Measurements from ENCODE around the gene MSN. TPM values are rescaled to one million over a fixed set of nuclear protein-coding genes. Genes with fewer than 3 reads are reported as not detected.
"Not testable (repeated sequence)": the region's sequence is repeated elsewhere in the genome, so short reads cannot be mapped to it uniquely, and the experiment has no call there.

MSN gene
- total RNA-seq (2014; rRNA removed; shearing (Covaris generic)), result 247 and 249 TPM in 2 replicates

DNA sequence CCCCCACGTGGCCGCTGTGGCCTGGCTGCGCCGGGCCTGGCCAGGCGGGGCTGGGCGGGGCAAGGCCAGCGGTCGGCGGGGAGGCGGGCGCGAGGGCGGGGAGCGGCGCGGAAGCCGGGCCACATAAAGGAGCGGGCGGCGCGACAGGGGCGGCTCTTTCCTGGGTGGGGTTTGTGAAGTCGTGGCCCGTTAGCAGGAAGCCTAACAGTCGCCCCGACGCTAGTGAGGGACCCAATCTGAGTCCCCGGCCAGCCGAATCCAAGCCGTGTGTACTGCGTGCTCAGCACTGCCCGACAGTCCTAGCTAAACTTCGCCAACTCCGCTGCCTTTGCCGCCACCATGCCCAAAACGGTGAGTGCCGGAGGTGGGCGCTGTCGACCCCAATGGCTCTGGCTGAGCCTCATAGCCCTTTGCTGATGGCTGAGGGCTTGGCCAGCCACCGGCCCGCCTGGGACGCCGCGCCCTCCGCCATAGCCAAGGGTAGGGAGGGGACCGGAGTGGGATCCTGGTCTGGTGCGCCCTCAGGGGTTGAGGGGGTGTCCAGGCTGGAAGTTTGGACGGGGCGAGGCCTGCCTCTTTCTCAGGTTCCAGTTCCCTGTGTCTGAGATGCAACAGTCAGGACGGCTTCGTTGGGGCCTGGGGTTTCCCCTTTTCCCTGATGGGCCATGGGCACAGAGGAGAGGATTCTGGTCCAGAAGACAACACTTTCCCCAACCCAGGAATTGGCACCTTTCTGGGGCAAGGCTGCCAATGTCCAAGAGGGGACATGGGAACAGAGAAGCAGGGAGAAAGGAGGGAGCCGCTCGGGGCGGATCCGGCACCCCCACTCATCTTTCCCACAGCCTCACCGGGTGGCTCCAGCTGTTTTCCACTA, at the start of gene MSN:
Gene MSN (plus strand): TSS at position 152 of the 874 bp plus-strand sequence. CDS start 188 bp downstream, at position 340.
- Histone ChIP-seq H3K4me3 (peak within 1 kb of the TSS; percentile 73), H3K36me3 (peaks cover 5% of the 10 kb centered on the region; the same call in 1 of the 2 replicates), H3K27ac (peak within 1 kb of the TSS; percentile 98), H3K4me1 (no peaks in the 10 kb centered on the region), H3K9me3 (replicated peaks) (no peaks in the 10 kb centered on the region), H3K27me3 (no peaks in the 10 kb centered on the region)
- peak; percentile 72 to 79 for DNase-seq

DNA sequence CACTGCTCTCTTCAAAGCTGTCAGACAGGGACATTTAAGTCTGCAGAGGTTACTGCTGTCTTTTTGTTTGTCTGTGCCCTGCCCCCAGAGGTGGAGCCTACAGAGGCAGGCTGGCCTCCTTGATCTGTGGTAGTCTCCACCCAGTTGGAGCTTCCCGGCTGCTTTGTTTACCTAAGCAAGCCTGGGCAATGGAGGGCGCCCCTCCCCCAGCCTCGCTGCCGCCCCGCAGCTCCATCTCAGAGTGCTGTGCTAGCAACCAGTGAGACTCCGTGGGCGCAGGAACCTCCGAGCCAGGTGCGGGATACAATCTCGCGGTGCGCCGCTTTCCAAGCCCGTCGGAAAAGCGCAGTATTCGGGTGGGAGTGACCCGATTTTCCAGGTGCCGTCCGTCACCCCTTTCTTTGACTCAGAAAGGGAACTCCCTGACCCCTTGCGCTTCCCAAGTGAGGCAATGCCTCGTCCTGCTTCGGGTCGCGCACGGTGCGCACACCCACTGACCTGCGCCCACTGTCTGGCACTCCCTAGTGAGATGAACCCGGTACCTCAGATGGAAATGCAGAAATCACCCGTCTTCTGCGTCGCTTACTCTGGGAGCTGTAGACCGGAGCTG, 47.3 kb upstream of the MSN start:
- H3K4me1 ChIP-seq; H3K27ac ChIP-seq; DNase-seq; H3K9me3 ChIP-seq (replicated peaks); H3K27me3 ChIP-seq; H3K36me3 ChIP-seq; H3K4me3 ChIP-seq: not testable (repeated sequence)

DNA sequence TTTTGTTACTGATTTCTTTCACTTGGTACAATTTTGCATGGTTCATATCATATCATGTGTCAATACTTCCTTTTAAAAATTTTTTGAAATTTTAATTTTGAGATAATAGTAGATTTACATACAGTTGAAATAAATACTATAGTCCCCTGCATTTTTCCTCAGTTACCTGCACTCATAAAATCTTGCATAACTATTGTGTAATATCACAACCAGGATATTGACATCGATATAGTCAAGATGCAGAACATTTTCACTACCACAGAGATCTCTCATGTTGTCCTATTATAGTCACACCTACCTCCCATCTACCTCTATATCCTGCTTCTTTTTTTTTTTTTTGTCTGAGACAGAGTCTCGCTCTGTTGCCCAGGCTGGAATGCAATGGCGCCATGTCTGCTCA, 36.7 kb upstream of the MSN start:
- Histone ChIP-seq H3K27ac (no peak overlapping the region), H3K27me3 (no peaks in the 10 kb centered on the region), H3K36me3 (no peaks in the 10 kb centered on the region), H3K4me3 (no peak overlapping the region), H3K9me3 (replicated peaks) (no peaks in the 10 kb centered on the region), H3K4me1 (no peaks in the 10 kb centered on the region)
- no peak for DNase-seq

DNA sequence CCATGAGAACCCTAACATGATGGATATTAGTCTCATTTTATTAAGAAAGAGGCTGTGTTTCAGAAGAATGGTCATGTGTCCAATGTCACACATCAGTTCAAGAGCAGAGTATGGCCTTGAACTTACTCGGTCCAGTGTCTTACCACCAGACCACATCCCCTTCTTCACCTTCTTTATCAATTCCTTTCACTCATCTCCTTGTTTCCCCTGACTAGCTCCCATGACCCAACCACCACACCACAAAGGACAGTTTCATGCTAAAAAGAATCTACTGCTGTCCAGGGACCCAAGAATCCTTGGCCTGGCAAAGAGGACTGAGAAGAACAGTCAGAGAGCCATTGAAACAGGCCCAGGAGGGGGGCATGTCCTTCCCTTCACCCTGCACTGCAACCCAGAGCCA, 33.6 kb upstream of the MSN start:
- Histone ChIP-seq H3K27ac (no peak overlapping the region), H3K27me3 (no peaks in the 10 kb centered on the region), H3K9me3 (replicated peaks) (no peaks in the 10 kb centered on the region), H3K4me3 (no peak overlapping the region), H3K36me3 (no peaks in the 10 kb centered on the region), H3K4me1 (no peaks in the 10 kb centered on the region)
- no peak for DNase-seq

DNA sequence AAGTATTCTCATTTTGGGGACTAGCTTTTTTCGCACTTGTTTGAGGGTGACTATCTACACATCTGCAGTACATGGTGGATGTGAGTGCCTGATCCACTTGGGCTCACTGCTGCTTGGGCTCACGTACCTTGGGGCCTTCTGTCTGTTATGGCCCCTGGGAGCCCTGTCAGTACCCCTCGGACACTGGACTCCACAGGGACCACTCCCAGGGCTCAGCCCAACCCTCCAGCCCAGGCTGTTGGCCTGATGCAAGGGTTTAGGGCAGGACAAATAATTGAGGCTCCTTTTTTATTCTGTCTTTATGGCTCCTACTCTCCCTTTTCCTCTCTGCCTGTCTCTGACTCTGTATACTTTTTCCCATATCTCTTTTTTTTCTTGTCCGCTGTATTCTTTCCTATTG, 32.7 kb upstream of the MSN start:
- Histone ChIP-seq H3K27me3 (no peaks in the 10 kb centered on the region), H3K4me3 (no peak overlapping the region), H3K27ac (no peak overlapping the region), H3K9me3 (replicated peaks) (no peaks in the 10 kb centered on the region), H3K36me3 (no peaks in the 10 kb centered on the region), H3K4me1 (no peaks in the 10 kb centered on the region)
- DNase-seq, result no peak

DNA sequence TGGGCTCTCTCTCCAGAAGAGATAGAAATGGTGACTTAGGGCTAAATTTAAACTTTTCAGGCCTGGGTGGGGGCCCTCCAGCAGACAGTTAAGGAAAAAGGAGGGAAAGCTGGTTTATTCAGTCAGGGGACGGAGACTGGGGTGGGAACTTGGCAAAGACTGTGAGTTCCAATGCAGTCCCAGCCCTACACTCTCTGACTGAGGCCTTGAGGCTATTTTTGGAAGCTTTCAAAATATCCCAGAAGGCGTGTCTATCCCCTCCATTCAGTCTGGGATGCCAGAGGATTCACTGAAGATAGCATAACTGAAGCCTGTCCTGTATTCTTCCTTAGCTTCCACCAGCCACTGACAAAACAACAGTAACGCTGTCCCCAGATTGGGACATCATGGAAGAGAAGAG, 32.1 kb upstream of the MSN start:
- no peak for DNase-seq
- Histone ChIP-seq H3K27ac (no peak overlapping the region), H3K4me1 (no peaks in the 10 kb centered on the region), H3K9me3 (replicated peaks) (no peaks in the 10 kb centered on the region), H3K36me3 (no peaks in the 10 kb centered on the region), H3K27me3 (no peaks in the 10 kb centered on the region), H3K4me3 (no peak overlapping the region)

DNA sequence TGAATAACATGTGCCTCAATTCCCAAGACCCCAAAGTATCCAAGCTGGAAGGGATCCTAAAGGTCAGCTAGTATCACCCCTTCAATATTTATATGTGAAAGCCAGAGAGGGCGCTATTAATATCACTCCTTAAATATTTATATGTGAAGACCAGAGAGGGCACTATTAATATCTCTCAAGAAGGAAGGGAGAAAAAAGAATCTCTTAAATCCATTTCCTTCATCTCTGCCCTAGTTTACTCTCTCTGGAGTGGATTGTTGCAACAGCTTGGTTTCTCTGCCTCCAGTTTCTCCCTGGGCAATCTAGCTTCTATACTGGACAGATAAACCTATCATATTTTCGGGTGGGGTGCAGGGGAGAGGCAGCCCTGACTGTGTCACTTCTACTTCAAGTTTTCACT, 31.6 kb upstream of the MSN start:
- no peak for DNase-seq
- H3K36me3 ChIP-seq, result no peaks in the 10 kb centered on the region
- no peaks in the 10 kb centered on the region for H3K9me3 ChIP-seq (replicated peaks)
- no peaks in the 10 kb centered on the region for H3K27me3 ChIP-seq
- H3K27ac ChIP-seq, result no peak overlapping the region
- no peaks in the 10 kb centered on the region for H3K4me1 ChIP-seq
- no peak overlapping the region for H3K4me3 ChIP-seq

DNA sequence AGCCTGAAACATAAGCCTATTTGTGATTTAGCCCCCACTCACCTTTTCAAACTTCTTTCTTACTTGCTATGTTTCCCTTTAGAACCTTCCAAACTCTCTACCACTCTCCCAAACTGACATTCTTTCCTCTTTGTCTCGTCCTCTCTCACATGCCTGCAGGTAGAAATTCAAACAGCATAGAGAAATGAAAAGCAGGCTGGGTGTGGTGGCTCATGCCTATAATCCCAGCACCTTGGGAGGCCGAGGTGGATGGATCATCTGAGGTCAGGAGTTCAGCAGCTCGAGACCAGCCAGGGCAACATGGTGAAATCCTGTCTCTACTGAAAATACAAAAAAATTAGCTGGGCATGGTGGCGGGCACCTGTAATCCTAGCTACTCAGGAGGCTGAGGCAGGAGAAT, 31.2 kb upstream of the MSN start:
- not testable (repeated sequence) for H3K4me1 ChIP-seq; H3K9me3 ChIP-seq (replicated peaks); H3K27ac ChIP-seq; H3K36me3 ChIP-seq; H3K27me3 ChIP-seq; H3K4me3 ChIP-seq; DNase-seq

DNA sequence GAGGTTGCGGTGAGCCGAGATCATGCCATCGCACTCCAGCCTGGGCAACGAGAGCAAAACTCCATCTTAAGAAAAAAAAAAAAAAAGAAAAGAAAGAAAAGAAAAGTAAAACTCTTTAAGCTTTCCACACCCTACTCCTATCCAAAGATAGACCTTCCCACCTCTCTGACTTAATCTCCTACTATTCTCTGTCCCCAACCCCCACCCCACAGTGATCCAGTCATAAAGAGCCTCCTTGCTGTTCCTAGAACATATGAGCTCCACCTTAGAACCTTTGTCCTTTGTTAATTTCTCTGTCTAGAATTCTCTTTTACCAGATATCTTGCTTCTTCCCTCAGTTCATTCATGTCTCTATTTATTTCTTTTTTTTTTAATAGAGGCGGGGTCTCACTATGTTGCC, 30.1 kb upstream of the MSN start:
- Histone ChIP-seq H3K36me3 (no peaks in the 10 kb centered on the region), H3K27ac (no peak overlapping the region), H3K4me1 (no peaks in the 10 kb centered on the region), H3K27me3 (no peaks in the 10 kb centered on the region), H3K9me3 (replicated peaks) (no peaks in the 10 kb centered on the region), H3K4me3 (no peak overlapping the region)
- no peak for DNase-seq

DNA sequence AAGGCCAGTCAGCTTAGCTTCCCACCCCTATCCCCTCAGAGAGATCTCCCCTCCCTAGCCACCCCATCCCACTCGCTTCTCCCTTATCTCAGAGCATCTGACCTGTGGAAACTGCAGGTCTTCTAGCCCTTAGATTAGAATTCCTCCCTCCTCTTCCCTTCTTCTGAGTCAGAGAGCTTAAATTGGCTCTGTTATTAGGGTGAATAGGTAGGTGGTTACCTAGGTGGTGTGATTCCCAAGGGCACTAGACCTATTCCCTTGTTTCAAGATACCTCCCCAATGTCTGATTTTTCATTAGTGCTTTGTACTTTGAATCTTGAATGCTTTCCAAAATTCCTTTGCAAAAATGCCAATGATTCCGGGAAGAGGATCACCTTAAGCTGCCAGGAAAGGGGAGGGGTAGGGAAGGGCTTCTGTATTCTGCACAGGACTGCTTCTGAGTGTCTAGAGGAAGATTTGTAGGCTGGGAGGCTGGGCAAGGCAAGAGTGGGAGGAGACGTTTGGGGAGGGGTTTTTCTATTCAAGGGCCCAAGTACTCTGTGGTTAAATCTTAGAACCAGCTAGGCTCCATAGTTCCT, 24.5 kb upstream of the MSN start:
- H3K4me3 ChIP-seq, result no peak overlapping the region
- DNase-seq, result no peak
- H3K27me3 ChIP-seq, result no peaks in the 10 kb centered on the region
- H3K9me3 ChIP-seq (replicated peaks), result no peaks in the 10 kb centered on the region
- H3K36me3 ChIP-seq, result no peaks in the 10 kb centered on the region
- H3K27ac ChIP-seq, result no peak overlapping the region
- H3K4me1 ChIP-seq, result no peaks in the 10 kb centered on the region

DNA sequence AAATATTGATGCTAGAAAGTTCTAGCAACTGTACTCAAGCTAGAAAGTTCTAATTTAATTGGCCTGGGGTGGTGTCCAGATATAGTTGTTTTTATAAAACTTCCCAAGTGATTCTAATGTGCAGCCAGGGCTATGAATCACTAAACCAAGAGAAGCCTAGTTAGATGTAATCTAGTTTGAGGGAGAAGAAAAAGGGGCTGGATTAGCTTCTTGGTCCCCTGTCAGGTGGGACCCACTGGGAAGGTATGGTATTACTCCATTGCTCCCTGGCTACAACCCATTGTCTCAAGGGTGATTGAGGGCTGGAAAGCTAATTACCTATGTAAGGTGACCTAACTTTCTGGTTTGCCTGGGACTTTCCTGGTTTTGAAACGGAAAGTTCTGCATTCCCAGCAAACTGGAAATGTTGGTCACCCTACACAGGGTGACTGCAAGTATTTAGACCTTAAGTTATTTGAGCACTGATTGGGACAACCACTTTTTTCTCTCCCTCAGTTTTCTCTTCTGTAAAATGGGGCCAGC, 23.9 kb upstream of the MSN start:
- Histone ChIP-seq H3K27ac (no peak overlapping the region), H3K4me3 (no peak overlapping the region), H3K4me1 (no peaks in the 10 kb centered on the region), H3K9me3 (replicated peaks) (no peaks in the 10 kb centered on the region), H3K36me3 (no peaks in the 10 kb centered on the region), H3K27me3 (no peaks in the 10 kb centered on the region)
- DNase-seq, result no peak

DNA sequence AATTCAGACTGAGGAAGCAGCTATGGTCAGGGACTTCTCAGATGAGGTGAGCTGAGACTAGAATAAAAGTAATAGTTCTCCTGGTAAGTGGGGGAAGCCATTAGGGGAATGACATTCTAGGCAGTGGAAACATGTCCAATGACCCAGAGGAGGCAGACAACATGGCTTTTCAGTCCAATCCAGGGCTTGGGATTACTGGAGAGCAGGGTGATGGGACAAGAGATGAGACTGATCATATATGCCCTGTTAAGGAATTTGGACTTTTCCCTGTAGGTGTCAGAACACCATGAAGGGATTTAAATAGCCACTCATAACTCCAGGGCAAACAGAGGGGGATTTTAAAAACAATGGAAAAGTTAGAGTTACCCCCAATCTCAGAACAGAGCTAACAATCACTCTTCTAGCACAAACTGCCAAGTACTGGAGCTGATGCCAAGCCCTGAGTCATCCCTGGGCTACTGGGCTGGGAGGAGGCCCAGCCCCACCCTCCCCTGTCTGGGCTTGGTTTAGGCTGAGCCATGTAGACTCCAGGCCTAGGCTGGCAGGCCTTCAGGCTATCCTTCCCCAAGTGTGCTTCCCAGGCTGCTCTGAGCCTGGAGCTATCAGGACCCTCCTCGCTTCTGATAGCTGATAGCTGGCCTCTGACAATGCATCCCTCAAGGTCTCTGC, 22.7 kb upstream of the MSN start:
- Histone ChIP-seq H3K27me3 (no peaks in the 10 kb centered on the region), H3K36me3 (no peaks in the 10 kb centered on the region), H3K4me1 (no peaks in the 10 kb centered on the region), H3K4me3 (no peak overlapping the region), H3K27ac (no peak overlapping the region), H3K9me3 (replicated peaks) (no peaks in the 10 kb centered on the region)
- peak; percentile 13 to 20 for DNase-seq

DNA sequence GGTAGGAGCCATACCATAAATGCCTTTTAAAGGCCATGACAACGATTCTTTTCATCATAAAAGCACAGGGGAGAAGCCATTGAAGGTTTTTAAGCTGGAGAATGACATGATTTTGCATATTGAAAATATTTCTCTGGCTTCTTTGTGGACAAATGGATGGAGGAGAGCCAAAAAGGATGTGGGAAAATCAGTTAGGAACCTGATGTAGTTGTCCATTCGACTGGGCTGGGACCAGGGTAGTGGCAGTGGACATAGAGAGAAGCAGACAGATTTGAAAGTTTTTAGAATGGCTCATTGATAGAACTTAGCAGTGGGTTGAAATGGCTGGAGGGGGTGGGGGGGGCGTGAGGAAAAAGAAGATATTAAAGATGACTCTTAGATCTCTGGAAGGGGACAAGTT, 19.7 kb upstream of the MSN start:
- Histone ChIP-seq H3K4me3 (no peak overlapping the region), H3K9me3 (replicated peaks) (no peaks in the 10 kb centered on the region), H3K27me3 (no peaks in the 10 kb centered on the region), H3K36me3 (no peaks in the 10 kb centered on the region), H3K27ac (no peak overlapping the region), H3K4me1 (no peaks in the 10 kb centered on the region)
- no peak for DNase-seq

DNA sequence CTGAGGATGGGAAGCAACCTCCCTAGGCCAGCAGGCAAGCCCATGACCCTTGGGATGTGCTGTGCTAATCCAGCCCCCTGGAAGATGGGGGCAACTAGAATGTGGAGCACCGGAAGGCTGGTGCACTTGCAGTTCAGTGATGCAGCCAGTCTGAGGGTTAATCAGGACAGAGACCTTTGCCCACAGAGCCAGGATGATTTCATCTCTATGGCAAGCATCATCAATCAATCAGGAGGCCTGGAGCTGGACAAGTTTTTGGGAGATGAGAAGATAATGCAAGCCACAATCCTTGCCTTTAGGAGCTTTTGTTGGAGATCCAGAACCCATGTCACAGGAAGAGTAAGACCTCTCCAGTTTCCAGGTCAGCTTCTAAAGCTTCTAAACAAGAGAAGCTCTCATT, 15.4 kb upstream of the MSN start:
- no peak overlapping the region for H3K27ac ChIP-seq
- no peaks in the 10 kb centered on the region for H3K36me3 ChIP-seq
- no peaks in the 10 kb centered on the region for H3K4me1 ChIP-seq
- H3K9me3 ChIP-seq (replicated peaks), result no peaks in the 10 kb centered on the region
- H3K4me3 ChIP-seq, result no peak overlapping the region
- no peak for DNase-seq
- H3K27me3 ChIP-seq, result no peaks in the 10 kb centered on the region

DNA sequence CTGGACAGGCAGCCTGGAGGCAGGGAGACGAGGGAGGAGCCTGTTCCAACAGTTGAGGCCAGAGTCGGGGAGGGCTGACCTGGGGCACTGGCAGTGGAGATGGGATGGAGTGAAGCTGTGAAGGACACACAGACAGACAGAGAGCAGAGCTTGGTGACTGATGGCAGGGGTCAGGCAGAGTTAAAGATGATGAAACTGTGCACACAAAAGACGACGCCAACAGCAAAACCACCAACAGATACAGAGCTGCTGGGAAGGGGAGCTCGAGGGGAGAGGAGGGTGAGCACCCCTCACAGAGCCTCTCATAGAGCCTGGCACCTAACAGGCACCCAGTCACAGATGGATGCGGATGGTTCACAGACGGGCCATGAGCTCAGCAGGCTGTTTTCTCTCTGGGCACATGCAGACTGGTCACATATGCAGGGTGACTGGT, 10.4 kb upstream of the MSN start:
- H3K9me3 ChIP-seq (replicated peaks); H3K36me3 ChIP-seq; H3K27ac ChIP-seq; DNase-seq; H3K4me1 ChIP-seq; H3K27me3 ChIP-seq; H3K4me3 ChIP-seq: not testable (repeated sequence)
